ENCODE data around the gene ZNF177. TPM values are rescaled to one million over a fixed set of nuclear protein-coding genes. Genes with fewer than 3 reads are reported as not detected.
A peak's percentile ranks its signal among the peaks of the same experiment; 100 is the strongest.

Gene ZNF177
- total RNA-seq, 2 donors from 2014 or later = 0.88 to 1.2 TPM

DNA sequence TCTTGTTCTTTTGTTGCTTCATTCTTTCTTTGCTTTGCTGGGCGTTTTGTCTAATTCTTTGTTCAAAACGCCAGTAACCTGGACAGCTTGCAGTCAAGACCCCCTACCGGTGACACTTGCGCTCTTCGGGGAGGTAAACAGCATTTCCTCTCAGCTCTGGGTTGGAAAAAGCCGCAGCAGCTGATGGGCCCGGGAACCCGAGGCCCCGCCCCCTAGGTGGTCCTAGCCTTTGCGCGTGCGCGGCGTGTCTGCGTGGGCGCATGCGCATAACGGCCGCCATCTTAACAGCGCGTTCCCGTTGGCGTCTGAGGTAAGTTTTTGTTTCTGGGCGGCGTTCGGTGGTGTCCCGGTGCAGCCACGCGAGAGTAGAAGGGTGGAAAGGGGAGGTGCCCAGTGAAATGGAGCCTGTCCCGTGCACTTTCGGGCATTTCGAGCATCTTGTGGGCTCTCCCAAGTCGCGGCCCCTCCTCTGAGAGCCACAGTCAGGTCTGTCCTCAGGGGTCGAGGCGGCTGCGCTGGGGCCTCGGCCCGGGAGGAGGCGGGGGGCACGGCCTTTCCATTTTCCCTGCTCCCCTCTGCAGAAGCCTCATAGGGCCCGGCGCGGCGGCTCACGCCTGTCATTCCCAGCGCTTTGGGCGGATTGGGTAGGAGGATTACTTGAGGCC lies 38.8 kb upstream of the ZNF177 start, which contains the start of gene ZNF559:
Gene ZNF559, plus strand, starts transcription at position 261 of the 665 bp plus-strand sequence. CDS start 14,371 bp downstream, outside the sequence.
- H3K27me3 ChIP-seq = no peaks in the 10 kb centered on the region
- H3K9ac ChIP-seq (ENCODE audit: low read depth in 2 of 2, low read length in 2 of 2) = peak within 1 kb of the TSS; percentile 61 to 67
- peak within 1 kb of the TSS; percentile 82 for H3K4me3 ChIP-seq
- no peaks in the 10 kb centered on the region for H3K9me3 ChIP-seq
- DNase-seq = peak; percentile 94
- no peaks in the 10 kb centered on the region for H3K36me3 ChIP-seq
- intact Hi-C loops (cut with DNase I) = loop anchor here (10.0 kb wide), 1 partner anchor 111 kb away; the partner anchor contains the start of gene ZNF266
- TF ChIP-seq, protein P1, sequence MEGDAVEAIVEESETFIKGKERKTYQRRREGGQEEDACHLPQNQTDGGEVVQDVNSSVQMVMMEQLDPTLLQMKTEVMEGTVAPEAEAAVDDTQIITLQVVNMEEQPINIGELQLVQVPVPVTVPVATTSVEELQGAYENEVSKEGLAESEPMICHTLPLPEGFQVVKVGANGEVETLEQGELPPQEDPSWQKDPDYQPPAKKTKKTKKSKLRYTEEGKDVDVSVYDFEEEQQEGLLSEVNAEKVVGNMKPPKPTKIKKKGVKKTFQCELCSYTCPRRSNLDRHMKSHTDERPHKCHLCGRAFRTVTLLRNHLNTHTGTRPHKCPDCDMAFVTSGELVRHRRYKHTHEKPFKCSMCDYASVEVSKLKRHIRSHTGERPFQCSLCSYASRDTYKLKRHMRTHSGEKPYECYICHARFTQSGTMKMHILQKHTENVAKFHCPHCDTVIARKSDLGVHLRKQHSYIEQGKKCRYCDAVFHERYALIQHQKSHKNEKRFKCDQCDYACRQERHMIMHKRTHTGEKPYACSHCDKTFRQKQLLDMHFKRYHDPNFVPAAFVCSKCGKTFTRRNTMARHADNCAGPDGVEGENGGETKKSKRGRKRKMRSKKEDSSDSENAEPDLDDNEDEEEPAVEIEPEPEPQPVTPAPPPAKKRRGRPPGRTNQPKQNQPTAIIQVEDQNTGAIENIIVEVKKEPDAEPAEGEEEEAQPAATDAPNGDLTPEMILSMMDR (IDR thresholded peaks at IDR 0.05) = no peak
- H3K4me1 ChIP-seq = no peaks in the 10 kb centered on the region
- H3K27ac ChIP-seq = peak within 1 kb of the TSS; percentile 84

DNA sequence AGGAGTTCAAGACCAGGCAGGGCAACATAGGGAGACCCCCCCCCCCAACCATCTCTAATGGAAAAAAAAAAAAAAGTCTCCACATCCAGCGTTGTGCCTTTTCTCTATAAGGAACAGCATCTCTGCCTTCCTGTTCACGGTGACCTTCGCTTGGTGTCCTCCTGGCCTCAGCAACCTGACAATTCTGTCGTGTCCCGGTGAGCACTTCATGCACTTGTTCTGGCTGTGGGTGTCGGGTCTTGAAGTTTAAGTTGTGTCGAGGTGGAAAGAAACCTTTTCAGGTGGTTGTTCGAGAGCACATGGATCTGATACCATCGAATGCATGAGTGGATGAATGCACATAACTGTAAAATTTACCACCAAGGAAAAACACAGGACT lies 38.2 kb upstream of the ZNF177 start:
- no peak for DNase-seq

DNA sequence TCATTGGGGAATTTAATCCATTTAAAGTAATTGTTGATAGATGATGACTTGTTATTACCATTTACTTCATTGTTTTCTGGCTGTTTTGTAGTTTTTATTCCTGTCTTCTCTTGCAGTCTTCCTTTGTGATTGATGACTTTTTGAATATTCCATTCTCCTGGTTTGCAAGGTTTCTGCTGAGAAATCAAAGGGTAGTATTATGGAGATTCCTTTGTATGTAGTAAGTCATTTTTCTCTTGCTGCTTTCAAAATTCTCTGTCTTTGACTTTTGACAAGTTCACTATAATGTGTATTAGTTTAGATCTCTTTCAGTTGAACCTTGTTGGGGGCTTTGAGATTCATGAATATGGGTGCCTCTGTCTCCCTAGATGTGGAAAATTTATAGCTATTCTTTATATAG lies 32.8 kb upstream of the ZNF177 start:
- Histone ChIP-seq H3K27me3 (no peaks in the 10 kb centered on the region), H3K27ac (no peak overlapping the region), H3K9me3 (no peaks in the 10 kb centered on the region), H3K36me3 (no peaks in the 10 kb centered on the region), H3K9ac (ENCODE audit: low read depth in 2 of 2, low read length in 2 of 2) (no peak overlapping the region), H3K4me1 (no peaks in the 10 kb centered on the region), H3K4me3 (no peak overlapping the region)
- no peak for DNase-seq
- intact Hi-C loops (cut with DNase I) = loop anchor here (10.0 kb wide), 1 partner anchor 105 kb away; the partner anchor contains the start of gene ZNF266
- TF ChIP-seq, protein P1 (IDR thresholded peaks at IDR 0.05) = no peak

More for the DNA sequence above, 38.2 kb upstream of the ZNF177 start:
- Histone ChIP-seq H3K9me3 (no peaks in the 10 kb centered on the region), H3K27me3 (no peaks in the 10 kb centered on the region), H3K9ac (ENCODE audit: low read depth in 2 of 2, low read length in 2 of 2) (peak overlapping the region; percentile 61 to 67), H3K27ac (peak overlapping the region; percentile 84), H3K4me3 (peak overlapping the region; percentile 82), H3K36me3 (no peaks in the 10 kb centered on the region), H3K4me1 (no peaks in the 10 kb centered on the region)
- intact Hi-C loops (cut with DNase I) = loop anchor here (10.0 kb wide), 1 partner anchor 110 kb away; the partner anchor contains the start of gene ZNF266
- TF ChIP-seq, protein P1 (IDR thresholded peaks at IDR 0.05) = no peak

DNA sequence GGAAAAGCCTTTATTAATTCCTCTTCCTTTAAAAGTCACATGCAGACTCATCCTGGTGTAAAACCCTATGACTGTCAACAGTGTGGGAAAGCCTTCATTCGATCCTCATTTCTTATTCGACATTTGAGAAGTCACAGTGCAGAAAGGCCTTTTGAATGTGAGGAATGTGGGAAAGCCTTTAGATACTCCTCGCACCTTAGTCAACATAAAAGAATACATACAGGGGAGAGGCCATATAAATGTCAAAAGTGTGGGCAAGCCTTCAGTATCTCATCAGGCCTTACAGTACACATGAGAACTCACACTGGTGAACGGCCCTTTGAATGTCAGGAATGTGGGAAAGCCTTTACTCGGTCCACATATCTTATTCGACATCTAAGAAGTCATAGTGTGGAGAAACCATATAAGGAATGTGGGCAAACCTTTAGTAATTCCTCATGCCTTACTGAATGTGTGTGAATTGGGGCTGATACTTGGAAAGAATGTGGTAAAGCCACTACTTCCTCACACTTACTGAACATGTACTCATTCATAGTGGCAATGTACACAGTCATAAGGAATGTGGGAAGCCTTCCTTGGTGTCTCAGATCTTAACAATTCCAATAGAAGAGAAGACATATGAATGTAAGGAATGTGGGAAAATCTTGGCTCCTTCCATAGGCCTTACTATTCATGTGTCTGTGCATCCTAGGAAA lies 20.1 kb upstream of the ZNF177 start:
- H3K4me3 ChIP-seq = no peak overlapping the region
- peaks cover 9% of the 10 kb centered on the region for H3K9me3 ChIP-seq
- H3K27me3 ChIP-seq = no peaks in the 10 kb centered on the region
- no peak overlapping the region for H3K27ac ChIP-seq
- H3K4me1 ChIP-seq = no peaks in the 10 kb centered on the region
- no peak for DNase-seq
- intact Hi-C loops (cut with DNase I) = no loop called here
- TF ChIP-seq, protein P1 (IDR thresholded peaks at IDR 0.05) = no peak
- H3K9ac ChIP-seq (ENCODE audit: low read depth in 2 of 2, low read length in 2 of 2) = no peak overlapping the region
- H3K36me3 ChIP-seq = peaks cover 4% of the 10 kb centered on the region

DNA sequence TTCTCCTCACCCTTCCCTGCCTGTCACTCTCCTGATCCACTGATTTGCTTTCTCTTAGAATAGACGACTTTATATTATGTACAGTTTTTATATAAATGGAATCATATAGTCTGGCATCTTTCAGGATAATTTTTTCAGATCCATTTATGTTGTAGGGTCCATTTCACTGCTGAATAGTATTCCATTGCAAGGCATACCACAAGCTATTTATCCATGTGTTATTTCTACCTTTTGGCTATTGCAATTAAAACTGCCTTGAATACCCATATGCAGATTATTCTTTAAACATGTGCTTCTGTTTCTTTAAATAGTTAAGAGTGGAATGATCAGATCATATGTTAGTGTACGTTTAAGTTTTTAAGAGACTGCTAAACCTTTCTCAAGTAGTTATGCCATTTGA lies 17.8 kb upstream of the ZNF177 start:
- DNase-seq = no peak
- Histone ChIP-seq H3K4me3 (no peak overlapping the region), H3K9me3 (peaks cover 9% of the 10 kb centered on the region), H3K27me3 (no peaks in the 10 kb centered on the region), H3K36me3 (no peaks in the 10 kb centered on the region), H3K27ac (no peak overlapping the region), H3K9ac (ENCODE audit: low read depth in 2 of 2, low read length in 2 of 2) (no peak overlapping the region), H3K4me1 (no peaks in the 10 kb centered on the region)
- TF ChIP-seq, protein P1 (IDR thresholded peaks at IDR 0.05) = no peak
- intact Hi-C loops (cut with DNase I) = no loop called here
